Natural killer cell (primary cell): Measurements from ENCODE around the gene CNKSR3. TPM values are rescaled to one million over a fixed set of nuclear protein-coding genes. Genes with fewer than 3 reads are reported as not detected.

Experiments used
- ATAC-seq, 3 donors: fragments of 150-1000 bp in 2 of 3; fragments of 200-7000 bp in 1 of 3; cut with Tn5 transposase; 1 replicate in 1 of 3; 2 replicates in 2 of 3; pipeline ENCODE4 v1.10.0; 2021; ENCODE audit warnings: mild to moderate bottlenecking in 2 of 3, moderate library complexity in 2 of 3
- DNase-seq, 2 donors: peaks; one replicate each; pipeline versions ENCODE4 v3.0.0 to v3.0.0-alpha.2; 2013 to 2021; ENCODE audit warnings: mixed read lengths in 1 of 2
- H3K27ac ChIP-seq: one replicate; pipeline ENCODE4 v1.5.1; 2013; ENCODE audit warnings: mild to moderate bottlenecking, low read length
- H3K27me3 ChIP-seq: one replicate; pipeline ENCODE4 v1.6.1; 2013; ENCODE audit warnings: low read length; ENCODE audit not compliant: control insufficient read depth, insufficient read depth
- H3K36me3 ChIP-seq: one replicate; pipeline ENCODE4 v1.6.1; 2013; ENCODE audit warnings: low read length; ENCODE audit not compliant: control insufficient read depth, insufficient read depth
- H3K4me1 ChIP-seq: one replicate; pipeline ENCODE4 v1.6.1; 2013; ENCODE audit warnings: low read length; ENCODE audit not compliant: control insufficient read depth, insufficient read depth
- H3K4me3 ChIP-seq: one replicate; pipeline ENCODE4 v1.5.1; 2013; ENCODE audit warnings: low read length
- H3K9me3 ChIP-seq: one replicate; pipeline ENCODE4 v1.6.1; 2013; ENCODE audit warnings: low read length; ENCODE audit not compliant: control insufficient read depth, insufficient read depth
- H3K27ac Mint-ChIP-seq, 2 donors: one replicate each; pipeline ENCODE4 v1.8.0; 2022; ENCODE audit warnings: mild to moderate bottlenecking in 2 of 2, mixed read lengths in 2 of 2, moderate library complexity in 1 of 2
- H3K27me3 Mint-ChIP-seq, 2 donors: one replicate each; pipeline ENCODE4 v1.8.0; 2022; ENCODE audit warnings: low read depth in 2 of 2, mixed read lengths in 2 of 2
- H3K36me3 Mint-ChIP-seq: one replicate; pipeline ENCODE4 v1.8.0; 2022; ENCODE audit warnings: mixed read lengths
- H3K4me1 Mint-ChIP-seq, 2 donors: one replicate each; pipeline ENCODE4 v1.8.0; 2022; ENCODE audit warnings: mixed read lengths in 2 of 2
- H3K4me3 Mint-ChIP-seq: one replicate; pipeline ENCODE4 v1.8.0; 2022; ENCODE audit warnings: mild to moderate bottlenecking, moderate library complexity, mixed read lengths
- H3K9me3 Mint-ChIP-seq, 2 donors: one replicate each; pipeline ENCODE4 v1.8.0; 2022; ENCODE audit warnings: mixed read lengths in 2 of 2
- CTCF ChIP-seq: fragments of 200-600 bp; IDR thresholded peaks from one replicate; pipeline ENCODE4 v1.8.0; 2022; ENCODE audit warnings: antibody characterized with exemption
- WGBS: methylation state at CpG from one replicate; pipeline ENCODE4 v1.1.7; 2013; ENCODE audit warnings: missing lambda C conversion rate; ENCODE audit not compliant: insufficient coverage; 5-methylcytosine and 5-hydroxymethylcytosine counted together
- intact Hi-C: fragments of 100-400 bp; cut with micrococcal nuclease; formaldehyde crosslinking; loops from one replicate; pipeline ENCODE4 v1.14.2; 2022
- total RNA-seq, 4 donors: library from RNA; stranded (reverse); fragments of 120-200 nt in 1 of 4; gene quantifications; one replicate each; pipeline versions ENCODE4 v1.2.3 to v1.2.4, GENCODE V29; 2013 to 2022

CNKSR3 gene
- total RNA-seq, 3 donors from 2014 or later (not counting 1 experiment from before 2014, with no cell fraction given), result 0.18 TPM; not detected in 2

GRCh38 chr6:154555073-154555677 is 44.7 kb upstream of the CNKSR3 start:
- Mint-ChIP-seq H3K27me3 (peaks cover 0 to 2% of the 10 kb centered on the region in 2 donors), H3K4me3 (no peak overlapping the region), H3K36me3 (no peaks in the 10 kb centered on the region), H3K9me3 (no peaks in the 10 kb centered on the region), H3K27ac (no peak overlapping the region), H3K4me1 (no peaks in the 10 kb centered on the region)
- ATAC-seq (no peak), DNase-seq (no peak)
- H3K27me3 ChIP-seq, result no peaks in the 10 kb centered on the region
- no peak for TF ChIP-seq CTCF
- H3K36me3 ChIP-seq, result no peaks in the 10 kb centered on the region
- H3K4me3 ChIP-seq, result no peak overlapping the region
- H3K9me3 ChIP-seq, result no peaks in the 10 kb centered on the region
- H3K4me1 ChIP-seq, result no peaks in the 10 kb centered on the region
- WGBS, result 93% methylated on average over 5 of the region's 7 CpGs
- intact Hi-C loops, result no loop called here
- H3K27ac ChIP-seq, result no peak overlapping the region

GRCh38 chr6:154554491-154554890 is 44.0 kb upstream of the CNKSR3 start:
- Histone ChIP-seq H3K9me3 (no peaks in the 10 kb centered on the region), H3K27me3 (no peaks in the 10 kb centered on the region), H3K4me1 (no peaks in the 10 kb centered on the region), H3K36me3 (no peaks in the 10 kb centered on the region), H3K4me3 (no peak overlapping the region), H3K27ac (no peak overlapping the region)
- H3K4me1 Mint-ChIP-seq, result no peaks in the 10 kb centered on the region
- no peaks in the 10 kb centered on the region for H3K36me3 Mint-ChIP-seq
- H3K27ac Mint-ChIP-seq, result no peak overlapping the region
- H3K4me3 Mint-ChIP-seq, result no peak overlapping the region
- ATAC-seq (no peak), DNase-seq (no peak)
- WGBS, result 90% methylated on average over 6 of the region's 6 CpGs
- intact Hi-C loops, result no loop called here
- no peak for TF ChIP-seq CTCF
- no peaks in the 10 kb centered on the region for H3K9me3 Mint-ChIP-seq
- H3K27me3 Mint-ChIP-seq, result peaks cover 0 to 3% of the 10 kb centered on the region in 2 donors

- no peak overlapping the region for H3K4me3 Mint-ChIP-seq
- ATAC-seq (no peak), DNase-seq (no peak)
- no peaks in the 10 kb centered on the region for H3K4me1 ChIP-seq
- no peaks in the 10 kb centered on the region for H3K36me3 Mint-ChIP-seq
- no peaks in the 10 kb centered on the region for H3K36me3 ChIP-seq
- intact Hi-C loops, result no loop called here
- H3K9me3 Mint-ChIP-seq, result no peaks in the 10 kb centered on the region
- no peaks in the 10 kb centered on the region for H3K9me3 ChIP-seq
- no peaks in the 10 kb centered on the region for H3K27me3 ChIP-seq
- peaks cover 0 to 3% of the 10 kb centered on the region in 2 donors for H3K27me3 Mint-ChIP-seq
- no peak overlapping the region for H3K4me3 ChIP-seq
- H3K4me1 Mint-ChIP-seq, result no peaks in the 10 kb centered on the region
- H3K27ac Mint-ChIP-seq, result no peak overlapping the region
- no peak for TF ChIP-seq CTCF
- H3K27ac ChIP-seq, result no peak overlapping the region
Observed at GRCh38 chr6:154550779-154551178, 40.3 kb upstream of the CNKSR3 start.

- no peak for ATAC-seq
- WGBS, result 91% methylated on average over 6 of the region's 6 CpGs
- Histone ChIP-seq H3K4me3 (no peak overlapping the region), H3K4me1 (no peaks in the 10 kb centered on the region), H3K9me3 (no peaks in the 10 kb centered on the region), H3K36me3 (no peaks in the 10 kb centered on the region), H3K27me3 (no peaks in the 10 kb centered on the region), H3K27ac (no peak overlapping the region)
- no peak for TF ChIP-seq CTCF
- Mint-ChIP-seq H3K9me3 (no peaks in the 10 kb centered on the region), H3K4me1 (no peaks in the 10 kb centered on the region), H3K36me3 (no peaks in the 10 kb centered on the region), H3K27me3 (peaks cover 0 to 3% of the 10 kb centered on the region in 2 donors), H3K27ac (no peak overlapping the region), H3K4me3 (no peak overlapping the region)
- no peak for DNase-seq
- intact Hi-C loops, result no loop called here
Observed at GRCh38 chr6:154549179-154549578, 38.7 kb upstream of the CNKSR3 start.
